ENCODE measurements around the gene ARMH4.

Gene ARMH4

DNA sequence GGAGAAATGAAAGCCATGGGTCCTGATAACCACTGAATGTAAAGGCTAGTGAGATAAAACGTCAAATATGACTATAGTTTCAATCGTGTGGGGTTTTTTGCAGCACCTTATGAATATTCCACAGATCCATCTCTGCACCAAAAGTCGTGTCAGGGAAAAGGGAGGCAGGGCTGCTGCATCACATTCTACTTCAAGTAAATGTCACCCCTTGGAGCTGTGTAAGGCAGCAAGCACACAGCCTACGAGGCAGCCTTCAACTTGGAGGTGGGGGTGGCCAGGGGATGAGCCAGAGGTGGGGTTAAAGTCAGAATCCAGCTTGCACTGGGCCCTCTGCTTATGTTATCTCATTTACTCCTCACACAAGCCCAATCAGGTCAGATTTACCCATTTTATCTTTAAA lies 90.4 kb downstream of the ARMH4 start:
- Histone ChIP-seq H3K4me3 (ENCODE audit: low read length) (no peak overlapping the region), H3K9me3 (ENCODE audit: control insufficient read depth, low read depth, low read length) (no peaks in the 10 kb centered on the region), H3K27ac (ENCODE audit: low read length) (no peak overlapping the region), H3K36me3 (ENCODE audit: control insufficient read depth, low read depth, low read length) (no peaks in the 10 kb centered on the region), H3K27me3 (ENCODE audit: control insufficient read depth, insufficient read depth, low read length) (no peaks in the 10 kb centered on the region), H3K4me1 (ENCODE audit: control insufficient read depth, low read depth, low read length) (peaks cover 6% of the 10 kb centered on the region), H3K9ac (ENCODE audit: low read length) (no peak overlapping the region)

DNA sequence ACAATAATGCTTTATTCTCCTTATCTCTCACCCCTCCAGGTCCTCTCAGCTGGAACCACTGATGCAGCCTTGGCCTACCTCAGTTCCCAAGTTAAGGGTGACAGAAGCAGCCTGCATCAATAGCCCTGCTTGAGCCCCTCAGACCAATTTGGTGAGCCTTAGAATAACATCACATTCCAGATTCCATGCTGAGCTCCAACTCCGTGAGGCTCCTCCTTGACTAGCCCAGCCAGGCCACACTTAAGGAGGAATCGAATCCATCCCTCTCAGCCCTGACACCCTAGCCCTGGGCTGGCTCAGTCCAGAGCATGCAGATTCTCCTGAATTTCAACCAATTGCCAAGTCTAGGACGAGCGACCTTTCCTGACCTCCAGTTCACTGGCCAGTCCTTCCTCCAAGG lies 91.1 kb downstream of the ARMH4 start:
- Histone ChIP-seq H3K4me1 (ENCODE audit: control insufficient read depth, low read depth, low read length) (peaks cover 6% of the 10 kb centered on the region), H3K27me3 (ENCODE audit: control insufficient read depth, insufficient read depth, low read length) (no peaks in the 10 kb centered on the region), H3K9me3 (ENCODE audit: control insufficient read depth, low read depth, low read length) (no peaks in the 10 kb centered on the region), H3K4me3 (ENCODE audit: low read length) (no peak overlapping the region), H3K9ac (ENCODE audit: low read length) (no peak overlapping the region), H3K36me3 (ENCODE audit: control insufficient read depth, low read depth, low read length) (no peaks in the 10 kb centered on the region), H3K27ac (ENCODE audit: low read length) (no peak overlapping the region)

DNA sequence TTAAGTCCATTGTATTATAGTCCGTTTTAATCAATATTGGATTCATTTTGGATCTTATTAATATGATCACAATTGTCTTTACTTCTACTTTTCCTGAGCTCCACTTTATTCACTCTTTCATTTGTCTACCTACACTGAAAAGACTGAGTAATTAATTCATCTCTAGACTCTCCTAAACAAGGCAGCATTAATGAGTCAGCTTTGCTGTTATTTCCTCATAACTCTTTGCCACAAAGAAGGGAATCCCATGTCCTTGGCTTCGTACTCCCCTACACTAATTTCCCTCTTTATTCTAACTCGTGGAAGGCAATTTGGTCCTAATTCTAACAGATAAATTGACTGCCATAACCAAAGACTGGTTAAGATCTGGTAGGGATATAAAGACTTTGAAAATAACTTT lies 91.9 kb downstream of the ARMH4 start:
- H3K9me3 ChIP-seq (ENCODE audit: control insufficient read depth, low read depth, low read length) = no peaks in the 10 kb centered on the region
- H3K27ac ChIP-seq (ENCODE audit: low read length) = no peak overlapping the region
- no peak overlapping the region for H3K4me3 ChIP-seq (ENCODE audit: low read length)
- no peak overlapping the region for H3K9ac ChIP-seq (ENCODE audit: low read length)
- no peaks in the 10 kb centered on the region for H3K36me3 ChIP-seq (ENCODE audit: control insufficient read depth, low read depth, low read length)
- H3K27me3 ChIP-seq (ENCODE audit: control insufficient read depth, insufficient read depth, low read length) = no peaks in the 10 kb centered on the region
- H3K4me1 ChIP-seq (ENCODE audit: control insufficient read depth, low read depth, low read length) = peaks cover 6% of the 10 kb centered on the region

DNA sequence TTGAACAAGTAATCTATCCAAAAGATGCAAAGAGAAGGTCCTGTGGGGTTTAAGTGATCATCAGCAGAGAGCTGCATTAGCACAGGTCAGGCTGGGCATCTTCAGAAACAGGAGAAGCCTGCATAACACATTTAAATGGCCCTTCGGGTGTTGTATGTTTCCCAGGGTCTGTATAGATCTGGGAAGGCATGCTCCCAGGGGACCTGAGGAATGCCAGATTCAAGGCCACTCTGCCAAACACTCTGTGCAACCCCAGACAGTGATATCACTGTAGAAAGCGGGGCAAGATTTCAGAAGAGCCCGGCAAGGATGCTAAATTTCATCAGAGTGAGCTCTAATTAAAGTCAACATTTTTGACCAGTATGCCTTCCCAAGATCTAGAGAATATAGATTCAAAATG lies 92.9 kb downstream of the ARMH4 start:
- peaks cover 6% of the 10 kb centered on the region for H3K4me1 ChIP-seq (ENCODE audit: control insufficient read depth, low read depth, low read length)
- no peak overlapping the region for H3K9ac ChIP-seq (ENCODE audit: low read length)
- no peak overlapping the region for H3K4me3 ChIP-seq (ENCODE audit: low read length)
- no peaks in the 10 kb centered on the region for H3K36me3 ChIP-seq (ENCODE audit: control insufficient read depth, low read depth, low read length)
- H3K9me3 ChIP-seq (ENCODE audit: control insufficient read depth, low read depth, low read length) = no peaks in the 10 kb centered on the region
- H3K27ac ChIP-seq (ENCODE audit: low read length) = no peak overlapping the region
- H3K27me3 ChIP-seq (ENCODE audit: control insufficient read depth, insufficient read depth, low read length) = no peaks in the 10 kb centered on the region

DNA sequence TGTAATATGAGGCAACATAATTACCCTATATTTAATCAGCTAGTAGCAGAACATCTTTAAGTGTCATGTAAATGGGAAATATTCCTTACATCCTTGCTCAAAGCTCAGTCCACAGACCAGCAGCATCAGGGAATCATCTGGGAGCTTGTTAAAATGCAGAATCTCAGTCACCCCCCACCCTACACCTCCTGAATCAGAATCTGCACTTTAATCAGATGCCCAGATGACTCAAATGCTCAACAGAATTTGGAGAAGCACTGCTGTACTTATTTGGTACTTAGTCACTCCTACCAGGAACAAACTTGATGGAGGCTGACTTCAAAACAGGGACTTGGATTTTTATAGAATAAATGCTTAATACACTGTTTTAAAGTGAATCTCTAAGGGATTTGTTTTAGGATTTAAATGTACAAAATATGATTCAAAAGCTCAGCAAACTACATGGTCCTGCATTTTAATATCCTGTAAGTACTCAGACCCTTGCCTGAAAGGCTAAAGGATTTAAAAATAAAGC lies 96.5 kb downstream of the ARMH4 start:
- Histone ChIP-seq H3K4me3 (ENCODE audit: low read length) (no peak overlapping the region), H3K36me3 (ENCODE audit: control insufficient read depth, low read depth, low read length) (no peaks in the 10 kb centered on the region), H3K9me3 (ENCODE audit: control insufficient read depth, low read depth, low read length) (no peaks in the 10 kb centered on the region), H3K9ac (ENCODE audit: low read length) (no peak overlapping the region), H3K4me1 (ENCODE audit: control insufficient read depth, low read depth, low read length) (peaks cover under 1% of the 10 kb centered on the region), H3K27ac (ENCODE audit: low read length) (no peak overlapping the region), H3K27me3 (ENCODE audit: control insufficient read depth, insufficient read depth, low read length) (no peaks in the 10 kb centered on the region)

DNA sequence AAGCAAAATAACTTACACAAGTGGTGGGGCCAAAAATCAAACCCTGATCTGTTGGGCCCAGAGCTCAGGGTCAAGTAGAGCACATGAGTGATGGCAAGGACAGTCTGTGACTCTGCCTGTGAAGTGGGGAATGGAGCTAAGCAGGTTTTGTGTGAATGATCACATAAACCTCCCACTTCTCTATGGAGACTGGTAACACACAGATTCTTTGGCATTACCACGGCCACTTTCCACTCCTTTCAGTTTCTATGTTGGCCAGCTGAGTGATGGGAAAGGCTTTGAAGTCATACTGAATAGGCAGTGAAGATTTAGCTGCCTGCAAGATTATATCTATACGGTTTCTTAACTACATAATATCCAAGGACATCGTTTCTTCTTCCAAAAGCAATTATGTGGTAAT lies 97.9 kb downstream of the ARMH4 start:
- Histone ChIP-seq H3K9me3 (ENCODE audit: control insufficient read depth, low read depth, low read length) (no peaks in the 10 kb centered on the region), H3K27me3 (ENCODE audit: control insufficient read depth, insufficient read depth, low read length) (no peaks in the 10 kb centered on the region), H3K27ac (ENCODE audit: low read length) (no peak overlapping the region), H3K9ac (ENCODE audit: low read length) (no peak overlapping the region), H3K4me3 (ENCODE audit: low read length) (no peak overlapping the region), H3K4me1 (ENCODE audit: control insufficient read depth, low read depth, low read length) (no peaks in the 10 kb centered on the region), H3K36me3 (ENCODE audit: control insufficient read depth, low read depth, low read length) (no peaks in the 10 kb centered on the region)

DNA sequence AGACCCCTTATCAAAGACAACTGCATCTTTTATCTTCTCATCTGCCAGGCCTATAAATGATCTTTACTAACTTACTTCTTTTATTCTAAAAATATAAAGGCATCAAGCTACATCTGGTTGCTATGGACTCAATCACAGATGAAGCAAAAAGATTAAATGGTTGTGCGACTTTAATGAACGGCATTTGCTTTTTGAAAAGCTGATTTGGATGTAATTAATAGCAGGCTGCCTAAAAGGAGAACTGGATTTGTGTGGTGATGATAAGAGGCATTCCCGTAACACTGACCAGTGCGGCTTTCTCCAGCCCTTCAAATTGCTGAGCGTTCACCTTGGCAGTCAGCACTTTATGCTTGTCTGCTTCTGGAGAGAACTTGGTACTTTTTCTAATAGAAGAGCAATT lies 103.8 kb downstream of the ARMH4 start:
- Histone ChIP-seq H3K27ac (ENCODE audit: low read length) (no peak overlapping the region), H3K9me3 (ENCODE audit: control insufficient read depth, low read depth, low read length) (no peaks in the 10 kb centered on the region), H3K36me3 (ENCODE audit: control insufficient read depth, low read depth, low read length) (no peaks in the 10 kb centered on the region), H3K27me3 (ENCODE audit: control insufficient read depth, insufficient read depth, low read length) (no peaks in the 10 kb centered on the region), H3K9ac (ENCODE audit: low read length) (no peak overlapping the region), H3K4me1 (ENCODE audit: control insufficient read depth, low read depth, low read length) (no peaks in the 10 kb centered on the region), H3K4me3 (ENCODE audit: low read length) (no peak overlapping the region)

DNA sequence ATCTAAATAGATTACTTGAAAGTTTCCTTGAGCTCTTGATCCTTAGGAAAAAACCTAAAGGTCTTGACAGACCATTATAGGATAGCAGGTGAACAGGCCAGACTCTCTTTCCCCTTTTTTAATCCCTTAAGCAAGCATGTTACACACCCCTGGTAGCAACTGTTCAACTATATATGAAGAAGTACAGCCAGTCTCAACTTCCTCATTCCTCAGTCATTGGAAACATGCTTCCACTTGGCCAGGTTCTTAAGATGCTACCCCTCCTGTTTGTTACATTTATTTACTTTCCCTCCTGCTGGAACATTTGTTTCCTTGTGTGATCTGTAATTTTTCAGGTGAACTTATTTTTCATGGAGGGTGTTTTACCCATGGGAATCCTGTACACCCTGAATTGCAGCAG lies 124.1 kb downstream of the ARMH4 start:
- Histone ChIP-seq H3K4me1 (ENCODE audit: control insufficient read depth, low read depth, low read length) (no peaks in the 10 kb centered on the region), H3K27me3 (ENCODE audit: control insufficient read depth, insufficient read depth, low read length) (no peaks in the 10 kb centered on the region), H3K9me3 (ENCODE audit: control insufficient read depth, low read depth, low read length) (no peaks in the 10 kb centered on the region), H3K9ac (ENCODE audit: low read length) (no peak overlapping the region), H3K27ac (ENCODE audit: low read length) (no peak overlapping the region), H3K36me3 (ENCODE audit: control insufficient read depth, low read depth, low read length) (no peaks in the 10 kb centered on the region), H3K4me3 (ENCODE audit: low read length) (no peak overlapping the region)

DNA sequence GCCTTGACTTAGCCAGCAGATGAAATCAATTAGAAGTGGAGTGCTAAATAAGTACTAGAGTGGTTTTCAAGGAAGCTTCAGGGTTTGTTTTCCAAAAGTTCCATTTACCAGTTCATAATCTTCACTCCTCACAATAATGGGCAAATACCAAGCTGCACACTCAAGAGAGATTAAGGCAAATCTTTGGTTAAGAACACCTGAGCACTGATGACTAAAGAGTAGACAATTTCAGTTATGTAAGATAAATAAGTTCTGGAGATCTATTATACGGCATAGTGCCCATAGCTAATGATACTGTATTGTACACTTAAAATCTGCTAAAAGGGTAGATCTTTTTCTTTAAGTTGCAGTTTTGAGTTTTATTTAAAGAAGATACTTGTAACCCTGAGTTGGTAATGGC lies 125.0 kb downstream of the ARMH4 start:
- no peaks in the 10 kb centered on the region for H3K36me3 ChIP-seq (ENCODE audit: control insufficient read depth, low read depth, low read length)
- H3K27ac ChIP-seq (ENCODE audit: low read length) = no peak overlapping the region
- H3K27me3 ChIP-seq (ENCODE audit: control insufficient read depth, insufficient read depth, low read length) = no peaks in the 10 kb centered on the region
- H3K4me1 ChIP-seq (ENCODE audit: control insufficient read depth, low read depth, low read length) = no peaks in the 10 kb centered on the region
- H3K4me3 ChIP-seq (ENCODE audit: low read length) = no peak overlapping the region
- H3K9ac ChIP-seq (ENCODE audit: low read length) = no peak overlapping the region
- no peaks in the 10 kb centered on the region for H3K9me3 ChIP-seq (ENCODE audit: control insufficient read depth, low read depth, low read length)

DNA sequence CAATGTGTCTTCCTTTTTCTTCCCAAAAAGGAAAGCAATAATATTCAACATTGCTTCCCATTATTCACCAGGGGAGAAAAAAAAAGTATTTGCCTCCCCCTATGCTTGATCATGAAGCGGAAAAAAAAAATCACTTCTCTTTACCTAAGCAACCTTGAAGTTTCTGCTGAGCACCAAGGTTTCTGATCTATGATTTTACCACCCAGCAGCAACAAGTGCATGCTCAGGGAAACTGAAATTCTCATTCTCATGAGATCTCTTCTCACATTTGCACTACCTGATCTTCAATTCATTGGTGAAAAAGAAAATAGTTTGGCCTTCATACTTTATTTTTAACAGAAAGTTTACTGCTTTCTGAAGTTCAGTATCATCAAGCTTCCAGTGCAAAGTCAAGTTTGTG lies 125.8 kb downstream of the ARMH4 start:
- H3K9me3 ChIP-seq (ENCODE audit: control insufficient read depth, low read depth, low read length) = no peaks in the 10 kb centered on the region
- no peak overlapping the region for H3K9ac ChIP-seq (ENCODE audit: low read length)
- no peak overlapping the region for H3K4me3 ChIP-seq (ENCODE audit: low read length)
- H3K27ac ChIP-seq (ENCODE audit: low read length) = no peak overlapping the region
- no peaks in the 10 kb centered on the region for H3K36me3 ChIP-seq (ENCODE audit: control insufficient read depth, low read depth, low read length)
- H3K4me1 ChIP-seq (ENCODE audit: control insufficient read depth, low read depth, low read length) = no peaks in the 10 kb centered on the region
- no peaks in the 10 kb centered on the region for H3K27me3 ChIP-seq (ENCODE audit: control insufficient read depth, insufficient read depth, low read length)

DNA sequence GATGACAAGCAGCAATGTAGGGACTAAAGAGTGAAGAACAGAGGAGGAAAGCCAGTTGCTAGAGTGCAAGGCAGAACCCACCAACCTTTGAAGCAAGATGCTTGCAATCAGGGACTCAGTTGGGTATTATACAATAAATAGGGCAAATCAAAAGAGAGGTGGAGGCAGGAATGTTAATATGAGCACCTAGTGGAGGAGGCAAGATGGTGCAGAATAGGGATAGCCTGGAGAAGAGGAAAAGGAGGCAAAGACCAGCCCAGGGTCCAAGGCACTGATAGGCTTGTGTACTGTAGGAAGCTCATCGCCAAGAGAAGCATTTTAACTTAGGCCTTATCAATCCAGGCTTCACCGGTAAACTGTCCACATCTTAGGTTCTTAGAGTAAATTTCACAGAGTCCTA lies 137.2 kb downstream of the ARMH4 start:
- Histone ChIP-seq H3K36me3 (ENCODE audit: control insufficient read depth, low read depth, low read length) (no peaks in the 10 kb centered on the region), H3K4me1 (ENCODE audit: control insufficient read depth, low read depth, low read length) (no peaks in the 10 kb centered on the region), H3K27ac (ENCODE audit: low read length) (no peak overlapping the region), H3K9me3 (ENCODE audit: control insufficient read depth, low read depth, low read length) (no peaks in the 10 kb centered on the region), H3K4me3 (ENCODE audit: low read length) (no peak overlapping the region), H3K27me3 (ENCODE audit: control insufficient read depth, insufficient read depth, low read length) (no peaks in the 10 kb centered on the region), H3K9ac (ENCODE audit: low read length) (no peak overlapping the region)

DNA sequence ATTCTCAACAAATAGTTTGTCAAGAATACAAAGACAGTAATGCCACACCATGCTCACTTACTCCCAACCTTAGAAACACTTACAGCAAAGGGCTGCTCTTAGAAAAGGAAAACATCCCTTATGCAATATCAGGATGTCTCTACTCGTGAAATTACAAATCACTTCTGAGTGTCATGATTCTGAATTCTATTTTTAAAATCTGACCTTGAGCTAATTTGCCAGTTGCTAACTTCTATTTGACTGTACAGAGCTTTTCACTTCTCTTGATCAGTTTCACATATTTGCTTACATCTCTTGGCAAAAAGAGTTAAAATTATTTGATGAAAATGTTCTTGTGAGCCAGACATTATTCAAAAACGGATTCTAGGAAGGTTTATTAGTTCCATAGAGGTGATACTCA lies 149.4 kb downstream of the ARMH4 start:
- Histone ChIP-seq H3K36me3 (ENCODE audit: control insufficient read depth, low read depth, low read length) (no peaks in the 10 kb centered on the region), H3K4me1 (ENCODE audit: control insufficient read depth, low read depth, low read length) (no peaks in the 10 kb centered on the region), H3K27me3 (ENCODE audit: control insufficient read depth, insufficient read depth, low read length) (no peaks in the 10 kb centered on the region), H3K9ac (ENCODE audit: low read length) (no peak overlapping the region), H3K4me3 (ENCODE audit: low read length) (no peak overlapping the region), H3K9me3 (ENCODE audit: control insufficient read depth, low read depth, low read length) (no peaks in the 10 kb centered on the region), H3K27ac (ENCODE audit: low read length) (no peak overlapping the region)
